ENCODE results near the gene AANAT.

AANAT gene

DNA sequence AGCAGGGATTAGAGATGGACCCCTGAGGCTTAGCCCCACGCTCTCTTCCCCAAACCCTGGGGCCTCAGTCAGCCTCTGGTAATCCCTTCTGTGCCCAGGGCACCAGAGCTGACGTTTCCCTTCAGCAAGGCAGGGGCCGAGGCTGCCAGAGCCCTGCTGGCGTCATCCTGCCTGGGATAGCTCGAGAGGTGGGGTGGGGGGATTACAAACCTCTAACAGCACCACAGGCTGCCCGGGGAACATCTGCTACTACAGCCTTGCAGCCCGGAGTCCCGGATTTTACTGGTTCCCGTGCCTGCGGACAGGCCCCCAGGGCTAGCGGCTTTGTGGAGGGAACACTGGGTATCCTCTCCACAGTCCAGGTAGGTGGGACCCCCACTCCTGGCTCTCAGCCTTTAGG lies at the start of gene AANAT:
AANAT (plus strand) TSS at position 238 of the 400 bp plus-strand sequence. CDS start 1,144 bp downstream, outside the sequence.
- no peak for DNase-seq (ENCODE audit: low spot score)

DNA sequence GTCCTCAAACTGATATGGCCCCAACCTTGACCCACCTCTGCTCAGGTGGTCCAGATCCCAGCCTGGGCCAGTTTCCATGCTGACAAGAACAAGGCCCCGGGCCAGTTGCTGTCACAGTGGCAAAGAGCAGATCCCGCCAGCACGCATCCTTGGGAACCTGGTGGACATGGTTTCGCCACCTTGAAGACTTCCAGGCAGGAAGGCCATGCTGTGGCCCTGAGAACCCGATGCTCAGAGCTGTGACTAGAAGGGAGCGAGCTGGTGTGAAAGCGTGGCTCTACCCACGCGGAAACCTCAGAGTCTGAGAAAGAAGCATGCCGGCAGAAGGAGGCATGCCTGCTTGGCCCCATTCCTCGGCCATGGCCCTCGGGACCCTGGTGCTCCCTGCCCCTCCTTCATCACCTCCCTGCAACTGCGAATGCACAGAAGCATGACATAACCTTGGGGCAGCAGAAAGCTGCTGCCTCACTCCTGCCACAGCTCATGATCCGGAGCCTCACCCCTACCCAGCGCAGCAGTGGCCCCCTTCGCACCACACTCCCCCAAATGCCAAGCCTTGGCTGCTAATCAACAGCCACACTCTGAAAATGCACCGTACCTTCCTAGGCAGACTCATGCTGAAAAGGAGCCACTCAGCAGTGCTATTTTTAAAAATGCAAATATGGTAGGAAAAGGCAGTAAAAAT lies 47.7 kb upstream of the AANAT start:
- no peak for DNase-seq (ENCODE audit: low spot score)

DNA sequence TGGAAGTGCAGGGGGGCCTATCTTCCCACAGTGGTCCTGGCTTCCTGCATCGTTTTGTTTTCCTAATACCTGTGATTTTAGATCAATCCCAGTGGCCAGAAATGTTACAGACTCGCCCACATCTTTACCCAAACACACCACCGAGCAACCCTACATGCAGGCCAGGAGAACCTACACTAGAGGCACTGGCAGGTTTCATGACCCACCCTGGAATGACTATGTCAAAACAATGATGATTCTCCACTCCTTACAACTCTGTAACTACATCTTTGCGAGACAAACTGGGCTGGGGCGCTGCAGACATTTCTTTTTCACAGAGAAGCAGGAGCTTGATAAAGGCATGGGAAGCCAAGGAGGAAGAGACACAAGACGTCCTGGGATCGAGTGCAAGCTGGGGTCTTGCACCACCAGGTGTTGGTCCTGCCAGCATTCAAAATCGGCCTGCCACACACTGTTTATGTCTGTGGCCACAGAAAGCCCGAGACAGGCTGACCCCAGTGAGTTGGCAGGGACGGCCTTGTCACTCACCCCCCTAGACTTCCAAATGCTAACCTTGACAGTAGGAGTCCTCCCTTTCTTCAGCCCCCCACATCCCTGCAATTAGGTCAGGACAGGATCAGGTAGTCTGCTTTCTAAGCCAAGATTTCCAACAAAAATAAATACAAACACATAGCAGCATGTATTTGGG lies 46.9 kb upstream of the AANAT start:
- DNase-seq (ENCODE audit: low spot score) = no peak

- peak; percentile 47 for DNase-seq (ENCODE audit: low spot score)
These were observed 46.4 kb upstream of the AANAT start for GRCh38 chr17:76421044-76421407.

GRCh38 chr17:76422406-76422805 lies 45.0 kb upstream of the AANAT start:
- no peak for DNase-seq (ENCODE audit: low spot score)

DNA sequence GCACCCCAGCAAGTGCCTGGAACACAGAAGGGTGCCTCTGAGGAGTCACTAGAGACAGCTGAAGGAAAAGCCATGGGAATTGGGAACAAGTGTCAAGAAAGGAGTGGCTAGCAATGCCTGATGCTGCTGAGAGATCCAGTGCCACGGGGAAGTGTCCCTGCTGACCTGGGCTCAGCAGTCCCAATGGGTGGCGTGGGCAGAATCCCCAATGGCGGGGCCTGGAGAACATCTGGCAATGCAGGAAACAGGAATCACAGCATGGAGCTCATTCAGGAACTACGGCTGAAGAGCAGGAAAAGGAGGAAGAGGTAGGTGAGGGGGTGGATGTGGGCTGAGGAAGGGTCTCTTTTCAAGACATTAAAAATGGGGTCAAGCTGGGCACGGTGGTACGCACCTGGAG lies 44.5 kb upstream of the AANAT start:
- no peak for DNase-seq (ENCODE audit: low spot score)

DNA sequence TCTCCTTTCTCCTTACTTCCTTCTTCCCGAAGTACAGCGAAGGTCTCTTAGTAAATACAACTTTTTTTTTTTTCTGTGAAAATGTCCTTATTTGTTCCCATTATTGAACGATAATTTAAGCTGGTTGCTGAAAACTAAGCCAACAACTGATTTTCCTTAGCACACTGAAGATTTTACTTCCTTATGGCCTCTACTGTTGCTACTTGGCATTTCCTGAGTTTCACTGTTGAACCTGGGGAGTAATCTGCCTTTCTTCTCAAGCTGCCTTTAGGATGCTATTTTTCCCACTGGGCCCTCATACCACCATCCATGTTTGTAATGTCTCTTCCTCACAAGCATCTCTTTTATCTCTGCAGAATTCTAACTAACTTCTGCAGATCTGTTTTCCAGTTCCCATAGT lies 40.5 kb upstream of the AANAT start:
- DNase-seq (ENCODE audit: low spot score) = no peak

DNA sequence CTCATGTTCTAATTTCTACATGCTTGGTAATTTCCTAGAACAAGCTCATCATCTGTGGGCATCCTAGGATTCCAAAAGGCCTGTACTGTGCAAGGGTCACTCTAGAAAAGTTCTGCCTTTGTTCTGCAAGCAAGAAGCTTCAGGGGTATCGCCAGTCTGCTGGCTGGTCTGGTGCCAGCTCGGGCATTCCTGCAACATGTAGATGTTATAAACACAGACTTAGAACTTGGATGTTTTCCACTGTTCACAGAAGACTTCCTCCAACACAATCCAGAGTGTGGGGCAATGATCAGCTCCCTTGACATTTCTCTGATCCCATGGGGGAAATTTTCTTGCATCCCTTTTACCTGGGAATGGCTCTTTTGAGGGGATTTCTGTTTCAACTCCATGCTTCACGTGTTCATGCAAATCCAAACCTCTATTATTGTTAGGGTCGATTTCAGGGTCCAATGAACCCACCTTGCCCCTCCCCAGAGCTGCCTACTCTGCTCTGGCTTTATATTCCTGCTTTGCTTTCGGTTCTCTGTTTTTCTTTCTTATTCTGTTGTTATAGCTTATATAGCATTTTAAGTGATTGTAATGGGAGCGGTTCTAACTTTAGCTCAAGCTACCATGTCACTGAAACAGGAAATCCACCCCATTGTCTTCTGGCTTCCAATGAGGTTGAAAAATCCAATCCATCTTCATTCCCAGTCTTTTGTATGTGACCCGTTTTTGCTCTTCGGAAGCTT lies 39.7 kb upstream of the AANAT start:
- no peak for DNase-seq (ENCODE audit: low spot score)

DNA sequence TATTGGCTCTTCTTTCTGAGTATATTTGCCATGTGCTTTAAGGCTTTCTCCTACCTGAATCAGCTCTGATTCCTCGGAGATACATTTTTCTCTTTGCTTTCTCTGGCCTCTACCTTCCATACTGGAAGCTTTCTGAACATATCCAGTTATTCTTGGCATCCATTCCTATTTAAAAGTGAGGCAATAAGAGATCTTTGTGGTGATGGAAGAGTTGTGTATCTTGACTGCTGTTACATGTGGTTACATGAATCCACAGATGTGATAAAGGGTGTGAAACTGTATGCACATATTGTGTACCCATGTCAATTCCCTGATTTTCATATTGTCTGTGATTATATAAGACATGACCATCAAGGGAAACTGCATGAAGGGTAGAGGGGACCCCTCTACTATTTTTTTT lies 38.9 kb upstream of the AANAT start:
- DNase-seq (ENCODE audit: low spot score) = no peak

DNA sequence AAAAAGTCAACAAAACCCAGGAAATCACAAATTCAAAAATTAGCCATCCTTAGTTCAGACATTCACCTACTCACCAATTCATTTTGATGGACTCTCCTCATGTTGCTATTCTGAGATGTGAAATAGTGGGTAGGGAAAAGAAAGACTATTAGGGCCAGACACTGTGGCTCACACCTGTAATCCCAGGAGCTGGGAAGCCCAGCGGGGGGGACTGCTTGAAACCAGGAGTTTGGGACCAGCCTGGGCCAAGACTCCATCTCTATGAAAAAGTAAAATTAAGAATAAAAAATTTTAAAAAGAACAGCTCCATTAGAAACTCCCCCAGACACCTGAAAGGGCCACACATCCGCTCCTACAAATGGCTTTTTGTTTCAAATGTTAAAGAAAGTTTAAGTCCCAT lies 35.9 kb upstream of the AANAT start:
- DNase-seq (ENCODE audit: low spot score) = no peak

GRCh38 chr17:76432004-76432403 lies 35.4 kb upstream of the AANAT start:
- no peak for DNase-seq (ENCODE audit: low spot score)

DNA sequence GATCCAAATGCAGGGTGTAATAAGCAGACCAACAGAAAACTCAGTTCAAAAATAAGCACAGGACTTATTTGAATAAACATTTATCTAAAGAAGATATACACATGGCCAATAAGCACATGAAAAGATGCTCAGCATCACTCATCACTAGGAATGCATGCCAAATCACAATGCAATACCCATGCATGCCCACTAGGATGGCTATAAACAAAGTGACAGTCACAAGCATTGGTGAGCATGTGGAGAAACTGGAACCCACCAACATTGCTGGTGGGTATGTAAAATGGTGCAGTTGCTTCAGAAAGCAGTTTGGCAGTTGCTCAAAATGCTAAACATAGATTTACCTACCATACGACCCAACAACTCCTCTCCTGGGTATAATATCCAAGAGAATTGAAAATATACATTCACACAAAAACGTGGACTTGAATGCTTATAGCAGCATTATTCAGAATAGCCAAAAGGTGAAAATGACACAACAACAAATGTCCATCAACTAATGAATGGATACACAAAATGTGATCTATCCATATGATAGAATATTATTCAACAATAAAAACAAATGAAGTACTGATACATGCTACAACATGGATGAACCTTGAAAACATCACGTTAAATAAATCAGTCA lies 34.6 kb upstream of the AANAT start:
- DNase-seq (ENCODE audit: low spot score) = no peak

DNA sequence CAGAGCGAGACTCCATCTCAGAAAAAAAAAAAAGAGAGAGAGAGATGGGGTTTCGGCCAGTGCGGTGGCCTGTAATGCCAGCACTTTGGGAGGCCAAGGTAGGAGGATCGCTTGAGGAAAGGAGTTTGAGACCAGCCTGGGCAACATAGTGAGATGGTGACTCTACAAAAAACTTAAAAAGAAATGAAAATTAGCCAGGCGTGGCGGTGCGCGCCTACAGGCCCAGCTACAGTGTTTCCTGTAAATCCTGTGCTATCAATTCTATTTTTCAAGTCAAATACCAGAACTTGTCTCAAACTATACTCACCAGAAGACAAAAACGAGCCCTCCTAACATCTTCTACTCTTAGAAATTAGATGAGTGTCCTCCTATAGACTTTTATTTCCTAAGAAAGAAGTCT lies 33.7 kb upstream of the AANAT start:
- no peak for DNase-seq (ENCODE audit: low spot score)

DNA sequence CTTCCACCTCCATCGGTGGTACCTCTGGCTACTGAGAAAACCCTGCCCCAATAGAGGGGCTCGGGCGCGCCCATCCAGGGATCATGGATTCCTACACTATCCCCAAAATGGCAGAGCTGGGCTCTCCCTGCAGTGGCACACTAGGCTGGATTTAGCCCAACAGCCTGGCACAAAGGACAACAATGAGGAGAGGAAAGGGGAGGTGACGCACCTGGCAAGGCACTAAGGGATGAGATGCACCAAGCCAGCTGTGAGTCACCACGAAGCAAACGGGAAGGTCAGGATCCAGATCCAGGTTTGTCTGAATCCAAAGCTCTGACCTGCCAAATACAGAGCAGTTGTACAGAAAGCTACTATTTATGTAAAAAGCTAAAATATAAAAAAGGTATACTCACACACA lies 32.5 kb upstream of the AANAT start:
- no peak for DNase-seq (ENCODE audit: low spot score)

DNA sequence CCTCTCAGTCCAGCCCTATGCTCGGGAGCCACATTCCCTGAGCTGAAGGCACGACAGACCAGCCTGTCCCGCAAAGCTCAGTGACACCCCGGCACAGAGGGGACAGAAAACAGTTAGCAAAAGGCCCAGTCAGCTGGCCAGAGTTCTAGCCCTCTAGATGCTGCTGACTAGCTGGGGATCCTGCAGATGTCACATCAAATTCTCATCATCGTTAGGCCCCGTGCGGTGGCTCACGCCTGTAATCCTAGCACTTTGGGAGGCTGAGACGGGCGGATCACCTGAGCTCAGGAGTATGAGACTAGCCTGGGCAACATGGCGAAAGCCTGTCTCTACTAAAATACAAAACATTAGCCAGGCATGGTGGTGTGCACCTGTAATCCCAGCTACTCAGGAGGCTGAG lies 31.7 kb upstream of the AANAT start:
- no peak for DNase-seq (ENCODE audit: low spot score)

GRCh38 chr17:76437467-76438402 lies 29.7 kb upstream of the AANAT start:
- no peak for DNase-seq (ENCODE audit: low spot score)

DNA sequence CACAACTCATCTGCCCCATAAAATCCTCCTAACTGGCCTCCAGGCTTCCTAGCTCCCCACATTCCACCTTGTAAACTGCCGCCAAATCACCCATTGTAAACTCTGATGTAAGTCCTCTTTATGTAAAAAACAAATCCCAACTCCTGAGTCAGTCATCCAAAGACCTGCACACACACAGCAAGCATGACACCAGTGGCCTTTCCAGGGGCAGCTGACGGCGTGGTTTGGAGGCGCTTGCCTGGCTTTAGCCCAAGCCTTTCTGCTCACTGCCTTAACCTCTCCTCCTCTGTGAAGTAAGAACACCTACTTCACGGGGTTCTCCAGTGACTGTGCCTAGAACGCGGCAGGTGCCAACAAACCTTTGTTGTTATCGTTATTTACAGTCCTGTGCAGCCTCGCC lies 28.5 kb upstream of the AANAT start:
- DNase-seq (ENCODE audit: low spot score) = no peak

DNA sequence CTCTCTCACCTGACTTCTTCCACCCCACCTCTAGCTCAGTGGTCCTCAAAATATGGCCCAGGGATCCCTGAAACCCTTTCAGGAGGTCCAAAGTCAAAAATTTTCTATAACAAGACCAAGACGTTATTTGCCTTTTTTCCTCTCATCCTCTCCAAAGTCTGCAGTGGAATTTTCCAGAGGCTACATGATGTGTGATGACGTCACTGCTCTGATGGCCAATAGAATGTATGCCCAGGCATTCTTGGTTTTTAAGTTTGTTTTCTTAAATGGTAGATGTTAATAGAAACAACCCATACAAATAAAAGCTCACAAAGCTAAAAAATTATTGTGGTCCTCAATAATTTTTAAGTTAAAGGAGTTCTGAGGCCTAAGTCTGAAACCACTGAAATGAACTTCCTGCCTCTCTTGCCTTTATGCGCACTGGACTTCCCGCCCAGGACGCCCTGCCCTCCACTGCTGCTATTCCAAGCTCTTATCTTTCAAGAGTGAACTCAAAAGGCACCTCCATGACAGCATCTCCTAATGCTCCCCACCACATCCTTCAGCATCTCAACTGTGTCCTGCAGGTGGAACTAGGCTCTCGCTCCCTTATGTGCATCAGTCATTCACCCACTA lies 28.0 kb upstream of the AANAT start:
- no peak for DNase-seq (ENCODE audit: low spot score)

GRCh38 chr17:76440751-76441362 lies 26.5 kb upstream of the AANAT start:
- DNase-seq (ENCODE audit: low spot score) = no peak

DNA sequence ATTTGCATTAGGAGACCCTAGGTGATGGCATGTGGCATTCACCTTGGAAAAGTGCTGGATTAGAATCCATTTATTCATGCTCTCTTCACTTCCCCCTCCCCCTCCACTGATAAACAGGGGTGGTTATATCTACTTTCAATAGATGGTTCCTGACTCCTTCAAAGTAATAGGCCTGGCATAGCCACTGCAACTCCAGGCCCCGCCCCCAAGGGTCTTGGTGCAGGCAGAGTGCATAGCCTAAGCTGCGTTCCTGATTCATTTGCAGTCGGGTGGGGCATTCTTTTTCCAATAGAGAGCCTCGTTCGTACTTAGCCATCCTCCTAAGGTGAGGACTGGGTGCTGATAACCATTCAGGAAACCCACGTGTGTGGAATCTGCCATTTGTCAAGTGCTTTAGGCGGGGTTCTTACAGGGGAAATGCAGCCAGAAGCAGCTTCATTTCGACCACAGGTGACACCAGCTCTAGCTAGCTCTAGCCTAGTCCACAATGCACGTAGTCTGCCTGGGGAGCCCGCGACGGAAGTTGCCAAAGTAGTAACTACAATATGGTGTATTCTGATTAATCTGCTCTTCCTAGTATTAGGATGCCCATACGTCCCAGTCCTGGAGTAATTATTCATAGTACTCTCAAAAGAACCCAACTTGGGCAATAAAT lies 25.6 kb upstream of the AANAT start:
- DNase-seq (ENCODE audit: low spot score) = no peak
